Stimulated activated CD8-positive, alpha-beta memory T cell treated with anti-CD3 and anti-CD28 coated beads, Interleukin-12 subunit alpha, Interleukin-12 subunit beta, amount 100 ng/mL, for 24 hours (primary cell): ENCODE measurements around the gene CD47.

ENCODE experiments used
- DNase-seq: peaks from one replicate; pipeline ENCODE4 v3.0.0-alpha.2; 2020; ENCODE audit errors: extremely low read depth

Gene CD47

GRCh38 chr3:108051005-108051404 is 39.8 kb downstream of the CD47 start:
- DNase-seq = no peak

GRCh38 chr3:108047987-108048386 is 42.8 kb downstream of the CD47 start:
- DNase-seq = no peak

- DNase-seq = no peak
Observed at GRCh38 chr3:108046247-108046646, 44.6 kb downstream of the CD47 start.

GRCh38 chr3:108044699-108045098 is 46.1 kb downstream of the CD47 start:
- no peak for DNase-seq

- DNase-seq = no peak
Observed at GRCh38 chr3:108042300-108042699, 48.5 kb downstream of the CD47 start.

- no peak for DNase-seq
Observed at GRCh38 chr3:108041253-108041652, 49.6 kb downstream of the CD47 start.

- DNase-seq = no peak
Observed at GRCh38 chr3:108037770-108038169, 53.1 kb downstream of the CD47 start.

- DNase-seq = no peak
Observed at GRCh38 chr3:108036984-108037741, 53.7 kb downstream of the CD47 start.

- DNase-seq = no peak
Observed at GRCh38 chr3:108036401-108036800, 54.4 kb downstream of the CD47 start.

- DNase-seq = no peak
Observed at GRCh38 chr3:108035751-108036150, 55.1 kb downstream of the CD47 start.

GRCh38 chr3:108031895-108032294 is 58.9 kb downstream of the CD47 start:
- DNase-seq = no peak

- no peak for DNase-seq
Observed at GRCh38 chr3:108030960-108031359, 59.9 kb downstream of the CD47 start.

- no peak for DNase-seq
Observed at GRCh38 chr3:108029466-108029865, 61.4 kb downstream of the CD47 start.

- no peak for DNase-seq
Observed at GRCh38 chr3:108028896-108029295, 61.9 kb downstream of the CD47 start.

GRCh38 chr3:108025177-108025576 is 65.7 kb downstream of the CD47 start:
- DNase-seq = no peak

- no peak for DNase-seq
Observed at GRCh38 chr3:108024146-108024850, 66.5 kb downstream of the CD47 start.

GRCh38 chr3:108022256-108023150 is 68.3 kb downstream of the CD47 start:
- no peak for DNase-seq

GRCh38 chr3:108021533-108021932 is 69.3 kb downstream of the CD47 start:
- no peak for DNase-seq

- DNase-seq = no peak
Observed at GRCh38 chr3:108021131-108021530, 69.7 kb downstream of the CD47 start.

- DNase-seq = no peak
Observed at GRCh38 chr3:108018552-108018951, 72.3 kb downstream of the CD47 start.

GRCh38 chr3:108017587-108017986 is 73.2 kb downstream of the CD47 start:
- DNase-seq = no peak

GRCh38 chr3:108014943-108015342 is 75.9 kb downstream of the CD47 start:
- no peak for DNase-seq
